Stimulated activated memory B cell treated with anti-CD40 and anti-IgM and Interleukin-4, amounts not matched to agents 10 μg/mL and 1 μg/mL and 100 μg/mL, for 72 hours (primary cell): ENCODE measurements around the gene FIGN.

Experiments
- ATAC-seq: fragments of 150-1000 bp; cut with Tn5 transposase; 2 replicates; pipeline ENCODE4 v1.10.0; 2021
- H3K27ac Mint-ChIP-seq: one replicate; pipeline ENCODE4 v1.8.0; 2022; ENCODE audit warnings: mild to moderate bottlenecking, mixed read lengths
- H3K27me3 Mint-ChIP-seq: one replicate; pipeline ENCODE4 v1.8.0; 2022; ENCODE audit warnings: mixed read lengths
- H3K36me3 Mint-ChIP-seq: one replicate; pipeline ENCODE4 v1.8.0; 2022; ENCODE audit warnings: mixed read lengths
- H3K4me1 Mint-ChIP-seq: one replicate; pipeline ENCODE4 v1.8.0; 2022; ENCODE audit warnings: mixed read lengths
- H3K4me3 Mint-ChIP-seq: one replicate; pipeline ENCODE4 v1.8.0; 2022; ENCODE audit warnings: mild to moderate bottlenecking, moderate library complexity, mixed read lengths
- H3K9me3 Mint-ChIP-seq: one replicate; pipeline ENCODE4 v1.8.0; 2022; ENCODE audit warnings: mixed read lengths

The FIGN gene

DNA sequence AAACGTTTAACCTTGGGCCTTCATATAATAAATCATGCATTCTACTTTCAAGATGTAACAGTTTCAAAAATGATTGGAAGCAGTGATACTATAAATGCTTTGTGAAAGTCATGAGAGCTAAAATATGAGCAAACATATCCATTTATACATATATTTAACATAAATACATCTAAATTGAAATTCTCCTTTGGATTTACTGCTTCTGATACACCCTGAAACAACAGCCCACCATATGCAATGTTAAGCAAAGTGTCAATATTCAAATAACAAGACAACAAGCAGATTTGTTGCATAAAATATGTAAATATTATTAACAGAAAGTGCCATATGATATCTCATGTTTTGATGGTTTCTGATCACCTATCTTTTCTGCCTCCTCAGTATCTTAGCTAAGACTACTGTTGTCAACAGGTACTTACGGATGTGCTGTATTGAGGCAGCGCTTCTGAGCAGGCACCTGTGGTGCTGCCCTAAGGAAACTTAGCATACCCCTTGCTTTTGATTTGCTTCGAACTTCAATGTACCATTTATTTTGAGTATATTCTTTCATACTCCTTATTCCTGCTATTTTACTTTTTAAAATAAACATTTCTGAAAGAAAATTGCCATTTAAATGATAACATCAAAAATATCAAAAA is 6.1 kb downstream of the FIGN start:
- H3K27me3 Mint-ChIP-seq, result no peaks in the 10 kb centered on the region
- no peaks in the 10 kb centered on the region for H3K36me3 Mint-ChIP-seq
- ATAC-seq, result no peak
- H3K27ac Mint-ChIP-seq, result no peak overlapping the region
- H3K4me1 Mint-ChIP-seq, result no peaks in the 10 kb centered on the region
- H3K9me3 Mint-ChIP-seq, result peaks cover 3% of the 10 kb centered on the region
- no peak overlapping the region for H3K4me3 Mint-ChIP-seq

DNA sequence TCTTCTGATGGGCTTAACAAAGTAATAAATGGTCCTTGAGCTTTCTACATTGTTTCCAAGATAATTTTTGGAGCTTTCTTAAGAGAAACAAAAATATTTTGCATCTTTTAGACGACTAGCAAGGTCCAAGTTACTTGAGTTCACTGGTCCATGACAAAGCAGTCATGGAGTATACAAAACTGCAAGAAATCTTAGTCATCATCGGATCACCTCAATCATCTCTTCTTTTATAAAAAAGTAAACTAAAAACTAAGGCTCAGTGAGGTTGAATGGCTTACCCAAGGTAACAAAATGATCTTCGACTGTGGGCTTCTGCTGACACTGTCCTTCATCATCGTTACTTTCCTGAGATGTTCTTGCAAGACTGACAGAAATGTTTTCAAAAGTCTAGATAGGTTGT is 11.9 kb downstream of the FIGN start:
- H3K4me3 Mint-ChIP-seq, result no peak overlapping the region
- H3K9me3 Mint-ChIP-seq, result no peaks in the 10 kb centered on the region
- H3K27ac Mint-ChIP-seq, result no peak overlapping the region
- H3K4me1 Mint-ChIP-seq, result no peaks in the 10 kb centered on the region
- H3K36me3 Mint-ChIP-seq, result no peaks in the 10 kb centered on the region
- H3K27me3 Mint-ChIP-seq, result no peaks in the 10 kb centered on the region
- ATAC-seq, result no peak

DNA sequence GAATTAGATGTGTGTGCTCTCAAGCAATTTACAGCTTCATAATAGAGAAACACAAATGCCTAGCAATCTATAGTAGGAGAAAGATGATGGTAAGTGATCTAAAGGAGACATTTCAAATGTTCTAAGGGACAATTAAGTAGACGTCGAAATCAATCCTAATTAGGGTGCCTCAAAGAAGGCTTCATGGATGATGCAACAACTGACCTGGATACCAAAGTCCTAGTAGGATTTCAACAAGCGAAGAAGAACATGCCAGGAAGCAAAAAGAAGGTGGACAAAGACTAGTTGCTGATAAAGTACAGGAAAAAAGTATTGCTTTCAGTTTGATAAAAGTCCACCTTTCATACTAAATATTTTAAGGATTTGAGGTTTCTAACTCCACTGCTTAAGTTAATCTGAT is 12.5 kb downstream of the FIGN start:
- ATAC-seq, result no peak
- Mint-ChIP-seq H3K4me1 (no peaks in the 10 kb centered on the region), H3K27ac (no peak overlapping the region), H3K4me3 (no peak overlapping the region), H3K36me3 (no peaks in the 10 kb centered on the region), H3K9me3 (no peaks in the 10 kb centered on the region), H3K27me3 (no peaks in the 10 kb centered on the region)

DNA sequence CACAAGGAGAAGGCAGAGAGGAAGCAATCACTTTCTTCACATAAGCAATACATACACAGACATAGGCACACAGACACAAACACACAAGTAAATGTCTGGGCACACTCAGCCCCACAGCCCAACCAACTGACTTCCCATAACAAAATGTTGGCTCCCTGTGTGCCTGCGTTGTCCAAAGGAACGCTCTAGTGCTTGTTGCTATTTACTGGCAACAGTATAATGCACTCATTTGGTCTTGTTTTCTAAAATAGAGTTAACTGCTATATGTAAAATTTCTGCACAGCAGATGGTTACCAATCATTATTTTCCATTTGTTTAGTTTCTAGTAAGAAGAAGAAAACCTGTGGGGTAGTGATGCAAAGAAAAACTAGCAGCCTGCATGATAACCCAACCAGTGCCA is 16.5 kb downstream of the FIGN start:
- ATAC-seq, result no peak
- Mint-ChIP-seq H3K4me1 (no peaks in the 10 kb centered on the region), H3K27me3 (no peaks in the 10 kb centered on the region), H3K4me3 (no peak overlapping the region), H3K27ac (no peak overlapping the region), H3K36me3 (no peaks in the 10 kb centered on the region), H3K9me3 (no peaks in the 10 kb centered on the region)

DNA sequence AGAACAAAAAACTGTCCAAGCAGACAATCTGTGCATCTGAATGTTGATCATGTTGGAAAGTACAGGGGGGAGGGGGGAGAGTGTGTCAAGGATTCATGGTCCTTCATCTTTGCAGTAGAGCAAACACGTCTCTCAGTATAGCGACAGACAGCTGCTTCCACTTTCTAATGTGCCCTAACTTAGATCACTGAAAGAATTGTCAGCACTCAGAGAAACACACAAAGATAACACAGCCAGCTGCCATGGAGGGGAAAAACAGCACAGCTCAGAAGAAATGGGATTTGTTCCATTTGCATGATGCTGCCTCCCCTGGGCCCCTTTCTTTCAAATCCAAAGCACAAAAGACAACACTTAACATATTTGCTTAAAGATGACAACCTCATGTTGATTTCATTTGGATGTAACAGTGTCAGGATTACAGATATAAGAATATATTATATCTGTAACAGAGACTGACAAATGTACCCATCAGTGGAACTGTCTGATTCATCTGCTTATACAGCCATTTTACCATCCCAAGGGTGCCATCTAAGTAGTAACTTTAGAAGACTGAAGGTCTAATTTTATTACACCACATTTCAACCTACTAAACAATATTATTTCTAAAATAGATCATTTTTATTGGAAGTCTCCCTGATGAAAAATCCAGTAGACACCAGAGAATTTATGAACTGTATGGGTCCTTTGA is 17.7 kb downstream of the FIGN start:
- no peak for ATAC-seq

DNA sequence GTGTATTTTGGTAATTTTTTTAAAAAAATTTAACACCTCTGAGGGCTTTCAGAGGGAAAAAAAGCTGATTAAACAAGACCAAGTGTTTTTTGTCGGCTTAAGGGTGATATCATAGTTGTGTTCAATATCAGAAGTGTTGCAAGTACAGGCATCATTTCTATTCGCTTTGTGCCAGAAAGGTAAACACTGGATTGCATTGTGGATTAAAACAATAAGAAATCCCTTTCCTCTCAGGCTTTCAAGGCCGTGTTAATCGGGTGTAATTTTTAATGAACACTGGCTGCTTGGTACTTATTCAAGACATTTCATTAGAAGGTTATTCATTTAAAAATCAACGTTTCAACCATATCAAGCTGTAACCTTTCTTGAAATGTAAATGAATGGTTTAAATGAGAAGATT is 18.3 kb downstream of the FIGN start:
- Mint-ChIP-seq H3K27ac (no peak overlapping the region), H3K4me3 (no peak overlapping the region), H3K4me1 (no peaks in the 10 kb centered on the region), H3K27me3 (no peaks in the 10 kb centered on the region), H3K36me3 (no peaks in the 10 kb centered on the region), H3K9me3 (no peaks in the 10 kb centered on the region)
- ATAC-seq, result no peak

More for the DNA sequence above, 17.7 kb downstream of the FIGN start:
- H3K36me3 Mint-ChIP-seq, result no peaks in the 10 kb centered on the region
- no peak overlapping the region for H3K27ac Mint-ChIP-seq
- H3K4me1 Mint-ChIP-seq, result no peaks in the 10 kb centered on the region
- no peaks in the 10 kb centered on the region for H3K27me3 Mint-ChIP-seq
- H3K9me3 Mint-ChIP-seq, result no peaks in the 10 kb centered on the region
- no peak overlapping the region for H3K4me3 Mint-ChIP-seq

DNA sequence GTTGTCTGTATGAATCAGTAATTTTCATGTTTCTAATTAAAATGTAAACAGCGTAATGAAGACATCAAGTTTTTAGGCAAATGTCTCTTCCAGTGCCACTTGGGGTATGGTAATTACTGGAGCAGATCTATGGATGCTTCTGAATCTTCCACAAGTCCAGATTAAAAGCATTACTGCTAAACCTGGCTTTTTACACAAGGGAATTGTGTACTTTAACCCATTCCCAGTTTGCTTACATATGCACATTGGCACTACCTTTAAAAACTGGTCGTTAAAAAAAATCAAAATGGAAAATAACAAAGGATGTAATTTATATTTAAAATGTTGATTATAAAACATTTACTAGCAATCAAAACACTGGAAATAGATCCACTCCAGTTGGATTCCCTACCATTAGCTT is 19.7 kb downstream of the FIGN start:
- no peaks in the 10 kb centered on the region for H3K4me1 Mint-ChIP-seq
- H3K4me3 Mint-ChIP-seq, result no peak overlapping the region
- H3K36me3 Mint-ChIP-seq, result no peaks in the 10 kb centered on the region
- ATAC-seq, result no peak
- no peak overlapping the region for H3K27ac Mint-ChIP-seq
- H3K27me3 Mint-ChIP-seq, result no peaks in the 10 kb centered on the region
- H3K9me3 Mint-ChIP-seq, result no peaks in the 10 kb centered on the region

DNA sequence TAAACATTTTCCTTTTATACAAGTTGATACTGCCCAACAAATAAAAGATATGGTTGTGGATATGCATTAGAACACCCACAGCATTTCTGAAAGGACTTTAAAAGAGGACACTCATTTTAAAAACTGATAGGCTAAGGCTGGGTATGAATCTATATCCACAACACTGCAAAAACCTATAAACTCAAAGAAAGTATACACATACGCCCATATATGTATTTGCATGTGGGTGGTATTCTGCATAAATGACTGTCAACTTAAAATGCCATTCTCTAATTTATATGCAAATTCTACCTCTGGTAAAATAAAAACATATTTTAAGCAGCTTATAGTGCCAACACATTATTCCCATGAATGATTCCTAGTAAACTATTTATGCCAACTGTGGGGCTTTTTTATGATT is 20.1 kb downstream of the FIGN start:
- Mint-ChIP-seq H3K36me3 (no peaks in the 10 kb centered on the region), H3K4me3 (no peak overlapping the region), H3K27me3 (no peaks in the 10 kb centered on the region), H3K9me3 (no peaks in the 10 kb centered on the region), H3K4me1 (no peaks in the 10 kb centered on the region), H3K27ac (no peak overlapping the region)
- ATAC-seq, result no peak

DNA sequence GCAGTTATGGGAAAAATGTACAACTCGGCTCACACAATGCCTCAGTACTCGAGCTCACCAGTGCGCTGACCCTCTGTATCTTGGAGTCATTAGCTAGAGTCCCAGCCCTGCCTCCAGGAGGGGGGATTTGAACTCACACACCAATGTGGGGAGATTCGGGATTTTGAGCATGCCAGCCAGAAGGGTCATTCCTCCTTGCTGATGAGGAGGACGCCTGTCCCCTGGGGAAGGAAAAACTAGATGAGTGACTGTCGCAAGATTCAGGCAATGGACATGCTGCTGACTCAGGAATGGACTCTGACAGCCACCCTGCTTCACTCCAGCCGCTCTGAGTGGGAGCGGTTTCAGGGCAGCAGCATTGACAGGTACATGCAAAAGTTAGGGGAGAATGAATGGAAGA is 20.6 kb downstream of the FIGN start:
- H3K4me3 Mint-ChIP-seq, result no peak overlapping the region
- no peak for ATAC-seq
- H3K27ac Mint-ChIP-seq, result no peak overlapping the region
- H3K27me3 Mint-ChIP-seq, result no peaks in the 10 kb centered on the region
- H3K36me3 Mint-ChIP-seq, result no peaks in the 10 kb centered on the region
- no peaks in the 10 kb centered on the region for H3K9me3 Mint-ChIP-seq
- H3K4me1 Mint-ChIP-seq, result no peaks in the 10 kb centered on the region

DNA sequence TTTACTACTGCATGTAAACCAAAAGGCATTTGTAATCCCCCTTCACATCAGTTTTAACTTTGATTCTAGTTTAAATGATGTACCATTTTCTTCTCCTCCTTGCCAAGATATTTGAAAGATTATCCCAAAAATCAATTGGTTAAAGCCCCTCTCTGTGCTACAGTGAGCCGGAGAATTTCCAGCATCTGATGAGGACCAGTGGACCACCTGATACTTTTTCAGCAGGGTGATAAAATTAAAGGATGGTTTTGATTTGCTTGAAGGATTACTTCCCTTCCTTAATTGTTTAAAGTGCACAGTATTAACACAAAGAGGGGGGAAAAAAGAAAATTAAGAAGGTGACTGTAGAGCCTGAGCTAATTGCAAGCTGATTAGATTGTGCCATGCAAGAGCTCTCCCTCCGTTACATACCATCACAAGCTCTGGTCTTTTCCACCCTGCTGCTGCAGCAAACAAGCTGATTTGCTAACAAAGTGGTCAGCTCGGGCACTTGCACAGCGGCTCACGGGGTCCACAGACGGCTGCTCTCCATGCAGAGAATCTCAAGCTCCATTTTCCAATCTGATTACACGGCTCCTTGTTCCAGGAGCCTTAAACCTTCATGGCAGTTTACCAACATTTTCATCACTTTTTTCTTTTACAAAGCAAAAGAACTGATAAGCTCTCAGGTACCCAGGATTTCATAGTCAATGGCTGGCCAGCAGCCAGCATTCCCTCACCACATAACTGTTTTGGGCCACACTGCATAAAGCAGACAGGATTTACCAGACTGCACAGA is 22.1 kb downstream of the FIGN start:
- ATAC-seq, result no peak
- Mint-ChIP-seq H3K4me1 (no peaks in the 10 kb centered on the region), H3K36me3 (no peaks in the 10 kb centered on the region), H3K9me3 (no peaks in the 10 kb centered on the region), H3K27ac (no peak overlapping the region), H3K4me3 (no peak overlapping the region), H3K27me3 (no peaks in the 10 kb centered on the region)

DNA sequence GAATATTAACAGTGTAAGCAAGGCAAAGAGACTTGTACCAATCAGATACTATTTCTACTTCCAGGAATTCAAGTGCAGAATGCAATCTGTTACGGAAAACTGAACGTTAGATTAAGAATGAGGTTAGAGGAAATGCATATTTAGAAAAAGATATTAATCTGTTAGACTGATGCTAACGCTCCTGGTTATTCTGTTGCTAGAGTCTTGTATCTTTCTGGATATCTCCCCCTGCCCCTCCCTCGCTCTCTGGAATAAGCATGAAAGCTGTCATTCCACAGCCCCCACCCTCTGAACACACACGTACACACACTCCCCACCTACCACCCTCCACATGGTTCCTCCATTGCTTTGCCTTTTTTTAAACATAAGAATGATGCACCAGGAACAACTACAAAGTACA is 24.1 kb downstream of the FIGN start:
- Mint-ChIP-seq H3K4me3 (no peak overlapping the region), H3K9me3 (no peaks in the 10 kb centered on the region), H3K4me1 (no peaks in the 10 kb centered on the region), H3K27me3 (no peaks in the 10 kb centered on the region), H3K36me3 (no peaks in the 10 kb centered on the region), H3K27ac (no peak overlapping the region)
- ATAC-seq, result no peak

DNA sequence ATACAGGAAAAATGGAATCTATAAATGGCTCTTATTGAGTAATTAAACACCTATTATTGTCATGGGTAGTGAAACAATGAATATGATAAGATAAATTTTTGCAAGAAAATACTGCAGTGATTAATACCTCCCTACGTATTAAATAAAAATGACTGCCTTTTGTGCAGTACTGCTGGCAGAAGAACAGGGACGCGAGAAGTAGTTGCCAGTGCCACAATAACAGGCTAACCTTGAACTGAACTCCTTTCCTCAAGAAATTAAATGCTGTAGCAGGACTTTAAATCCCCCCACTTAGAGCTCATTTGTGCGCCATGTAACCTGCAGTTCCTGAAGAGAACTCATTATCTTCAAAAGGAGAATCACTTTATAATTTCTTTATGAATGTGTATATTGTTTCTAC is 24.6 kb downstream of the FIGN start:
- no peak for ATAC-seq
- Mint-ChIP-seq H3K27ac (no peak overlapping the region), H3K27me3 (no peaks in the 10 kb centered on the region), H3K9me3 (no peaks in the 10 kb centered on the region), H3K4me3 (no peak overlapping the region), H3K4me1 (no peaks in the 10 kb centered on the region), H3K36me3 (no peaks in the 10 kb centered on the region)

DNA sequence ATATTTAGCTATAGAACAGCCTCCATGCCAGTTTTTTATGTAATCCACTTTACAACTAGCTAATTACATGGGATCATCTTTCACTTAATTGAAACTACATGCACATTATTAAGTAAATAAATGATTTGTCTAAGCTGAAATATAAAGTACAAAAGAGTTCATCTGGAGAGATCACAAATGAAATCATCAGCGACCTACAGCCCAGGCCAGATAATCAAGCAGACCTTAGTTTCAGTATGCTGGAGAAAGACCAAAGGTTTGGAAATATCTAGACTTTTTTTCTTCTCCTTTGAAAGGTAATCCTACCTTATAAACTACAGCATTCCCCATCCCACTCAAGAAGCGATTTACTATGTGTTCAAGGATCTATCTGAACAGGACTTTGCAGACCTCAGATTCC is 26.5 kb downstream of the FIGN start:
- H3K4me3 Mint-ChIP-seq, result no peak overlapping the region
- no peak overlapping the region for H3K27ac Mint-ChIP-seq
- H3K9me3 Mint-ChIP-seq, result peaks cover 3% of the 10 kb centered on the region
- H3K4me1 Mint-ChIP-seq, result no peaks in the 10 kb centered on the region
- H3K27me3 Mint-ChIP-seq, result no peaks in the 10 kb centered on the region
- H3K36me3 Mint-ChIP-seq, result no peaks in the 10 kb centered on the region
- no peak for ATAC-seq

DNA sequence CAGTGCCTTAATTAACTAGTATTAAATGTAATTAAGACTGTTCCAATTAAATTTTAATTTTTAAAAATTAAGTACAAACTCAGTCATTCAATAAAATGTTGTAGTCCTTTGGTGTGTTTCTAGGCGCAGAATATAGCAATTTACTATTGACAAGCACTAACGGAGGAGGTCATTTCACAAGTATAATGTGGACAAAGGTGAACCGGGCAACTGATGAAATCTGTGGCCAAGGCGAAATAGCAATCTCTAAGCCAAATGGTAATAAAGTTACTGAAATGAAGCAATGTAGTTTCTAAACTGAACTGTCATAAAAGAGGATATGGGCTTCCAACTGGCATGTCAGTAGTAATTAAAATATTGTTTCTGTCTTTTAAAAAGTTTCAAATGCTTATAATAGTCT is 27.5 kb downstream of the FIGN start:
- no peaks in the 10 kb centered on the region for H3K36me3 Mint-ChIP-seq

DNA sequence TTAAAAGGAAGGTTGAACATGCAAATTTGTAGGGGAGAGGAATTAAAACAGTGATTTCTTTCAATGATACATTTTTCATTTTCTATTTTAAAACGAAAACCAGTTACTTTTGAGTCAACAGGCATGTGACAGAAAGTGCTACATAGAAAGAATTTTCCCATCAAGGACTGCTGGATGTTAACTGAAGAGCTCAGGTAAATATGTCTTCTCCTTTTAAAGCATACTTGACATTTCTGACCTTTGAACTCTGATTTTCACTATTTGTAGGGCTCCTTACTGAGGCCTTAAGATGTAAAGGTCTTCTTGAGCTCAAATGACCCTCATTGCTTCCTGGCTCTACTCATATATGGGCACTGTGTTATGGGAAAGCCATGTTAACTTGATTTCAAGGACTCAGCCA is 32.4 kb downstream of the FIGN start:
- H3K4me3 Mint-ChIP-seq, result no peak overlapping the region
- H3K27me3 Mint-ChIP-seq, result no peaks in the 10 kb centered on the region
- H3K9me3 Mint-ChIP-seq, result peaks cover 6% of the 10 kb centered on the region
- no peaks in the 10 kb centered on the region for H3K4me1 Mint-ChIP-seq
- no peak overlapping the region for H3K27ac Mint-ChIP-seq
- H3K36me3 Mint-ChIP-seq, result no peaks in the 10 kb centered on the region
- no peak for ATAC-seq

More for the DNA sequence above, 27.5 kb downstream of the FIGN start:
- H3K4me3 Mint-ChIP-seq, result no peak overlapping the region
- H3K4me1 Mint-ChIP-seq, result no peaks in the 10 kb centered on the region
- H3K9me3 Mint-ChIP-seq, result peaks cover 3% of the 10 kb centered on the region
- no peaks in the 10 kb centered on the region for H3K27me3 Mint-ChIP-seq
- no peak for ATAC-seq
- no peak overlapping the region for H3K27ac Mint-ChIP-seq
